ENCODE data around the gene CWC27.

- no peak for TF ChIP-seq EZH2phosphoT487 (IDR thresholded peaks at IDR 0.05; ENCODE audit: borderline replicate concordance)
- TF ChIP-seq CTCF (conservative IDR thresholded peaks at IDR 0.05; ENCODE audit: low read length), result no peak
These were observed 45.3 kb downstream of the CWC27 start for GRCh38 chr5:64814073-64814472.
